Calu3 (cell line): ENCODE results near the gene LYPD6. TPM values are rescaled to one million over a fixed set of nuclear protein-coding genes. Genes with fewer than 3 reads are reported as not detected.

Experiments
- BruUV-seq: library from RNA; stranded (reverse); fragments of 400-500 nt; replicated peaks from 2 replicates; lab custom pipeline; 2021; lab: Mats Ljungman, UMichigan
- CTCF ChIA-PET: fragments of 300-600 bp; sonication (Branson Sonifier 250); formaldehyde crosslinking; loops from one replicate; lab custom pipeline; 2022; ENCODE audit warnings: antibody characterized with exemption; lab: Charles Lee
- DNase-seq: peaks from one replicate; pipeline ENCODE4 v3.0.0; 2022
- H3K27ac Mint-ChIP-seq: one replicate; pipeline ENCODE4 v1.8.0; 2022; ENCODE audit warnings: mixed read lengths; ENCODE audit not compliant: unreplicated experiment
- H3K27me3 Mint-ChIP-seq: one replicate; pipeline ENCODE4 v1.8.0; 2022; ENCODE audit warnings: mixed read lengths; ENCODE audit not compliant: unreplicated experiment
- H3K36me3 Mint-ChIP-seq: one replicate; pipeline ENCODE4 v1.8.0; 2022; ENCODE audit warnings: mild to moderate bottlenecking, moderate library complexity, mixed read lengths; ENCODE audit not compliant: insufficient read depth, unreplicated experiment
- H3K4me1 Mint-ChIP-seq: one replicate; pipeline ENCODE4 v1.8.0; 2022; ENCODE audit warnings: mild to moderate bottlenecking, low read depth, mixed read lengths; ENCODE audit not compliant: unreplicated experiment
- H3K4me3 Mint-ChIP-seq: one replicate; pipeline ENCODE4 v1.8.0; 2022; ENCODE audit warnings: mild to moderate bottlenecking, low read depth, moderate library complexity, mixed read lengths; ENCODE audit not compliant: unreplicated experiment
- H3K9me3 Mint-ChIP-seq: one replicate; pipeline ENCODE4 v1.8.0; 2022; ENCODE audit warnings: low read depth, mixed read lengths; ENCODE audit not compliant: unreplicated experiment
- intact Hi-C: fragments of 100-400 bp; cut with micrococcal nuclease; formaldehyde crosslinking; loops from one replicate; pipeline ENCODE4 v1.10.0; 2022; ENCODE audit not compliant: unreplicated experiment
- total RNA-seq: library from RNA; stranded (reverse); gene quantifications from 2 replicates; pipeline ENCODE4 v1.2.3, GENCODE V29; 2022
- TF ChIP-seq, protein P1 (sequence below): fragments of 200-600 bp; IDR thresholded peaks from one replicate; pipeline ENCODE4 v1.8.0; 2022; ENCODE audit warnings: antibody characterized with exemption; ENCODE audit not compliant: unreplicated experiment

Gene LYPD6
- total RNA-seq, 1 experiment from 2014 or later, result 3.4 TPM

DNA sequence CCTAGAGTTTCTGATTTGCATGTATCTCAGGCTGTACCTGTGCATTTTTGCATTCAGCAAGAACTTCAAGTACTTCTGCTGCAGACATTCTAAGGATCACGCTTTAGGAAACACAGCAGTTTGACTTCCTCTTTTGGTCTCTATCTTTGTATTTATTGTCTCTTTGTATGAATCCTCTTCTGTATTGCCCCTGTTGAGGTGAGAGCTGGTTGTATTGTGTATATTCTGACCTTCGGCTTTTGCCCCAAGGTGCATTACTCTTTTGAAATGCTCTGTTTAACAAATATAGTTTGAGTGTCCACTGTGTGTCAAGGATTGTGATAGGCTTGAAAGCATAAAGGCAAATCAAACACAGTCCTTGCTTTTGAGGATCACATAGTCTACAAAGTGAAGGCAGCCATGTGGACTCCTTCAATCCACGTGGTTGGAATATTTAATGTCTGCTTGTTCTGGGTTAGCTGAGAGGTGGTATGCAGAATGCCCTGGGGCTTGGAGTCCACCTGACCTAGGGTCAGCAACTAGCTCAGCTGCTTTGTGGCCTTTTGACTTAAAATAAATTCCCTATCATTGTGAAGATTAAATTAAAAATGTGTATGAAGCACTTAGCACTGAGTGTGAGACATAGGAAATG lies 108.1 kb downstream of the LYPD6 start:
- BruUV-seq, result no TSS peak
- H3K4me1 Mint-ChIP-seq, result no peaks in the 10 kb centered on the region
- intact Hi-C loops, result no loop called here
- H3K36me3 Mint-ChIP-seq, result no peaks in the 10 kb centered on the region
- CTCF ChIA-PET, result no interaction called here
- H3K4me3 Mint-ChIP-seq, result no peak overlapping the region
- H3K27ac Mint-ChIP-seq, result no peak overlapping the region
- DNase-seq, result no peak
- H3K27me3 Mint-ChIP-seq, result no peaks in the 10 kb centered on the region
- no peaks in the 10 kb centered on the region for H3K9me3 Mint-ChIP-seq
- TF ChIP-seq, protein P1, sequence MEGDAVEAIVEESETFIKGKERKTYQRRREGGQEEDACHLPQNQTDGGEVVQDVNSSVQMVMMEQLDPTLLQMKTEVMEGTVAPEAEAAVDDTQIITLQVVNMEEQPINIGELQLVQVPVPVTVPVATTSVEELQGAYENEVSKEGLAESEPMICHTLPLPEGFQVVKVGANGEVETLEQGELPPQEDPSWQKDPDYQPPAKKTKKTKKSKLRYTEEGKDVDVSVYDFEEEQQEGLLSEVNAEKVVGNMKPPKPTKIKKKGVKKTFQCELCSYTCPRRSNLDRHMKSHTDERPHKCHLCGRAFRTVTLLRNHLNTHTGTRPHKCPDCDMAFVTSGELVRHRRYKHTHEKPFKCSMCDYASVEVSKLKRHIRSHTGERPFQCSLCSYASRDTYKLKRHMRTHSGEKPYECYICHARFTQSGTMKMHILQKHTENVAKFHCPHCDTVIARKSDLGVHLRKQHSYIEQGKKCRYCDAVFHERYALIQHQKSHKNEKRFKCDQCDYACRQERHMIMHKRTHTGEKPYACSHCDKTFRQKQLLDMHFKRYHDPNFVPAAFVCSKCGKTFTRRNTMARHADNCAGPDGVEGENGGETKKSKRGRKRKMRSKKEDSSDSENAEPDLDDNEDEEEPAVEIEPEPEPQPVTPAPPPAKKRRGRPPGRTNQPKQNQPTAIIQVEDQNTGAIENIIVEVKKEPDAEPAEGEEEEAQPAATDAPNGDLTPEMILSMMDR, result no peak

DNA sequence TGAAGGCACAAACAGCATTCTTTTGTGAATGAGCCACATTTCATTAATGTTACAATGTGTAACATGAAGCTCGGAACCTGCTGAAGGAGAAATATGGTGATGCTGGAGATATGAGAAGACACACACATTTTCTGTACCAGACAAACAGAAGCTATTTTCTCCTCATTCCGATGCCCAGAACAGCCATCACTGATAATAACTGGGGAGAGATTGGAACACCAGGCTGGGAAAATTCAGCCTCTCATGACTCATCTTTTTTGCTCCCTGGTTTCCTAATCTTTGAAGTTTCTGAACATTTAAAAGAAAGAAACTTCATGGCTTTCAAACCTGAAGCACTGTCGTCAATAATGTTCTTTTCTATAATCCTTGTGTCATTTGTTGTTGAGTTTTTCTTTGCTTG lies 110.9 kb downstream of the LYPD6 start:
- BruUV-seq, result no TSS peak
- Mint-ChIP-seq H3K4me1 (no peaks in the 10 kb centered on the region), H3K9me3 (no peaks in the 10 kb centered on the region), H3K4me3 (no peak overlapping the region), H3K27ac (no peak overlapping the region), H3K36me3 (no peaks in the 10 kb centered on the region), H3K27me3 (no peaks in the 10 kb centered on the region)
- intact Hi-C loops, result no loop called here
- CTCF ChIA-PET, result no interaction called here
- TF ChIP-seq, protein P1, result no peak
- no peak for DNase-seq

DNA sequence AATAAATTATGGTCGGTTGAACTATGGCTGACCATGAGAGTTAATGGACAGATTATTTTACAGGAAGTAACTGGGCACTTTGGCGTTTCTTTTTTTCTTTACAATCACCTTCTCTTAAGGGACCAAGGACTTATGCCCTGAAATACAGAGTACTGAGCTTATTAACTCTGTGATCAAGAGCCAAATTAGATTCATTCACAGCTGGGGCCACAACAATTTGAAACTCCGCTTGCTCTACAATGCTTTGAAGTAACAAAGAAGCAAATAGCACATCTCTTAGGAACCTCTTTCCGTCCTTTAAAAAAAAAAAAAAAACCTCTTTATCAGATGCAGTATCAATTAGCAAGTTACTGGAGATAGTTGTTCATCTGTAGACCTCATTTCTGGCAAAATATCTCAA lies 112.0 kb downstream of the LYPD6 start:
- CTCF ChIA-PET, result interaction anchor here (0.7 kb wide), 1 partner anchor 645 kb away, joined by 5 read pairs; no protein-coding TSS in a partner anchor
- intact Hi-C loops, result no loop called here

DNA sequence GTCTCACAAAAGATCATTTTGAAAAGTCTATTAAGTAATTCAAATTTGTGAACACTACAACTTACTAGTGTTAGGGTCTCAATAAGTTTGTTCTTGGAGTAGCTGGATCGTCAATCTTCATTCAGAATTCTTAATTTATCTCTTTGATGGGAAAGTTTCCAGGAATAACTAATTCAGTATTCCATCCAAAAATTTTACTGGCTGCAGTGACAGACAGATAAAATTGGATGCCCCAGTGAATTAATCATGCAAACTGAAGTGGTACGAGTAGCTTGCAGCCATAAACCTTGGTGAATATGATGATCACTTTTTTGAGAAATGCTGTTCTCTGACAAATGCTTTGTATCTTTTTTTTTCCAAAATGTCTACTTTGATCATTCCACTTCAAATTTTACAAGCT lies 112.8 kb downstream of the LYPD6 start:
- DNase-seq, result no peak
- no peaks in the 10 kb centered on the region for H3K9me3 Mint-ChIP-seq
- no peak overlapping the region for H3K4me3 Mint-ChIP-seq
- CTCF ChIA-PET, result no interaction called here
- no peaks in the 10 kb centered on the region for H3K36me3 Mint-ChIP-seq
- H3K27ac Mint-ChIP-seq, result no peak overlapping the region
- intact Hi-C loops, result no loop called here
- no TSS peak for BruUV-seq
- H3K4me1 Mint-ChIP-seq, result no peaks in the 10 kb centered on the region
- TF ChIP-seq, protein P1, result no peak
- no peaks in the 10 kb centered on the region for H3K27me3 Mint-ChIP-seq

More for the DNA sequence above, 112.0 kb downstream of the LYPD6 start:
- DNase-seq, result no peak
- Mint-ChIP-seq H3K27me3 (no peaks in the 10 kb centered on the region), H3K4me3 (no peak overlapping the region), H3K4me1 (no peaks in the 10 kb centered on the region), H3K27ac (no peak overlapping the region), H3K9me3 (no peaks in the 10 kb centered on the region), H3K36me3 (no peaks in the 10 kb centered on the region)
- BruUV-seq, result no TSS peak
- TF ChIP-seq, protein P1, result no peak
